ENCODE measurements around the gene TMEM147. TPM values are rescaled to one million over a fixed set of nuclear protein-coding genes. Genes with fewer than 3 reads are reported as not detected.

TMEM147 gene
- total RNA-seq, 1 donor from 2014 or later, result 53.9 TPM

- DNase-seq (ENCODE audit: low spot score), result no peak
- ATAC-seq, result no peak
- intact Hi-C loops (cut with DNase I), result loop anchor here (10.0 kb wide), 1 partner anchor 1186 kb away; no protein-coding TSS in a partner anchor
These were observed 13.2 kb downstream of the TMEM147 start for GRCh38 chr19:35558400-35559280.

GRCh38 chr19:35559281-35559659 lies 13.8 kb downstream of the TMEM147 start:
- no peak for DNase-seq (ENCODE audit: low spot score)
- no peak for ATAC-seq
- intact Hi-C loops (cut with DNase I), result loop anchor here (10.0 kb wide), 1 partner anchor 1186 kb away; no protein-coding TSS in a partner anchor

GRCh38 chr19:35559781-35560180 lies 14.4 kb downstream of the TMEM147 start:
- intact Hi-C loops (cut with DNase I), result loop anchor here (10.0 kb wide), 1 partner anchor 1185 kb away; no protein-coding TSS in a partner anchor
- DNase-seq (ENCODE audit: low spot score), result no peak
- ATAC-seq, result no peak

GRCh38 chr19:35560271-35560670 lies 14.8 kb downstream of the TMEM147 start:
- no peak for DNase-seq (ENCODE audit: low spot score)
- intact Hi-C loops (cut with DNase I), result no loop called here

GRCh38 chr19:35560677-35561076 lies 15.3 kb downstream of the TMEM147 start:
- intact Hi-C loops (cut with DNase I), result no loop called here
- DNase-seq (ENCODE audit: low spot score) (no peak), ATAC-seq (no peak)

More at GRCh38 chr19:35560271-35560670, 14.8 kb downstream of the TMEM147 start:
- no peak for ATAC-seq

GRCh38 chr19:35561436-35561835 lies 16.0 kb downstream of the TMEM147 start:
- ATAC-seq, result no peak
- intact Hi-C loops (cut with DNase I), result no loop called here
- no peak for DNase-seq (ENCODE audit: low spot score)

DNA sequence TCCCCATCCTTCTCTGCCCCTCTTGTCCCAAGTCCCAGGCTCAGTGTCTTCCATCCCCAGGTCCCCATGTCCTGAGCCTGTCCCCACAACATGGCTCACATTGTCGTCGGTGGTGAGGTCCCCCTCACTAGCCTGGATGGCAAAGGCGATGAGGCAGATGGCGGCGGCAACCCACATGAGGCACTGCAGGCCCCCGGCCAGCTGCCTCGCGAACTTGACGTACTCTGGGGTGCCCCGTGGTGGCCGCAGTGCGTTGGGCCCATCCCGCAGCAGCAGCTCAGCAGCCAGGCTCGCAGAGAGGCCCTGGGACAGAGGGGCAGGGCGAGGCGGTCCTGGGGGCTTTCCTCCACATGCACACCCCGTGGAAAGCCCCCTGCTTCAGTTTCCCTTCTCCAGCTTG lies 16.9 kb downstream of the TMEM147 start:
- no peak for ATAC-seq
- no peak for DNase-seq (ENCODE audit: low spot score)
- intact Hi-C loops (cut with DNase I), result no loop called here

DNA sequence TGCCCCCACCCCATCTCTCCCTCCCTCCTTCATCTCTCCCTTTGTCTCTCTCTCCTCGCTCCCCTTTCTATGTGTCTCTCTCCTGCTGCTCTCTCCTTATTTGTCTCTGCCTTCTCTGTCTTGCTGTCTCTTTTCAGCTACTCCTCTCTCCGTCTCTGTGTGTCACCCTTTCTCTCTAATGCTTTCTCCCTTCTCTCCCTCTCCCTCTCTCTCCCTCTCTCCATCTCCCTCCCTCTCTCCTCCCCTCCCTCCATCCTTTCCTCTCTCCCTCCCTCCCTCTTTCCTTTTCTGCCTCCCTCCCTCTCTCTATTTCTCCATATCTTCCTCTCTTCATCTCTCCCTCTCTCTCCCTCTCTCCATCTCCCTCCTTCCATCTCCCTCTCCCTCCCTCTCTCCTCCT lies 17.4 kb downstream of the TMEM147 start:
- DNase-seq (ENCODE audit: low spot score), result no peak
- ATAC-seq, result no peak
- intact Hi-C loops (cut with DNase I), result no loop called here

DNA sequence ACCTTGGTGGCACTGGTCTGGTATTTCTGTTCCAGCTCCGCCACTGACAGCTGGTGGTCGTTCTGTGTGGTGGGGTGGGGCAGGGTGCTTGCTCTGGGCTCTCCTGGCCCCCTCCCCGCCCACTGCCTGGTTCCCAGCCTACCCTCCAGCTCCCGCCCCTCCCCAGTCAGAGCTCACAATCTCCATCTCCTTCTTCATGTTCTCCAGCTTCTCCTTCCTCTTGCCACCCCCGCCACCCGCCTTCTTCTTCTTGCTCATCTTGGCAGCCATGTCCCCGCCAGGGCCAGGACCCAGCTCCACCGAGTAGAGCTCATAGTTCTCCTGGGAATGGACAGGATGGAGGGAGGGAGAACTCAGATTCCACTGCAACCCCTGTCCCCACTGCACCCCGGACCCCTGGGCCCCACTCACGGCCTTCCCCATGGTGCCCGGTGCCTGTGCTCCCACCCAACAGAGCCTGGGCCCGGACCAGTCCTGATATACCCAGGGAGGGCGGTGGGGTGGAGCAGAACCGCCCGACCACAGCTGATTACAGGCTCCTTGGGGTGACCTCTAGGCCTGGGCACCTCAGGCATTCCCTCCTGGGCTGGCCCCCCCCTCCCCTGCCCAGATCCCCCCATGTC lies 17.9 kb downstream of the TMEM147 start, which contains the start of gene ATP4A:
TSS of gene ATP4A (minus strand) at position 452 of the 623 bp plus-strand sequence. CDS start at position 423, 29 bp downstream.
- ATAC-seq, result no peak
- intact Hi-C loops (cut with DNase I), result no loop called here
- no peak for DNase-seq (ENCODE audit: low spot score)

GRCh38 chr19:35565016-35565856 lies 19.8 kb downstream of the TMEM147 start:
- ATAC-seq (no peak), DNase-seq (ENCODE audit: low spot score) (no peak)
- intact Hi-C loops (cut with DNase I), result no loop called here

GRCh38 chr19:35566738-35567137 lies 21.3 kb downstream of the TMEM147 start:
- DNase-seq (ENCODE audit: low spot score), result no peak
- ATAC-seq, result no peak
- intact Hi-C loops (cut with DNase I), result no loop called here

GRCh38 chr19:35569281-35569781 lies 23.9 kb downstream of the TMEM147 start:
- intact Hi-C loops (cut with DNase I), result no loop called here
- DNase-seq (ENCODE audit: low spot score) (no peak), ATAC-seq (no peak)

GRCh38 chr19:35571406-35571965 lies 26.1 kb downstream of the TMEM147 start:
- DNase-seq (ENCODE audit: low spot score), result no peak
- intact Hi-C loops (cut with DNase I), result no loop called here
- ATAC-seq, result no peak

GRCh38 chr19:35577918-35578317 lies 32.5 kb downstream of the TMEM147 start:
- intact Hi-C loops (cut with DNase I), result no loop called here
- DNase-seq (ENCODE audit: low spot score) (no peak), ATAC-seq (no peak)

DNA sequence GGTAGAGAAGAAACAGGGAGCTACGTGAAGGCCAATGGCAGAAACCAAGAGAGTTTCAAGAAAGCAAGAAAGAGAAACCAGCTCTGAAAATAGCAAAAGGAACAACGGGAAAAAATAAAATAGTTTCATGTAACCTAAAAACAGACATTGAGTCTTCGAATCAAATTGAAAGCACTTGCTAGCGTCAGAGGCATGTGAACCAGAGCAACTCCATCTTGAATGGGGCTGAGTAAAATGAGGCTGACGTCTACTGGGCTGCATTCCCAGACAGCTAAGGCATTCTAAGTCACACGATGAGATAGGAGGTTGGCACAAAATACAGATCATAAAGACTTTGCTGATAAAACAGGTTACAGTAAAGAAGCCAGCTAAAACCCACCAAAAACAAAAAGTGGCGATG lies 33.3 kb downstream of the TMEM147 start:
- intact Hi-C loops (cut with DNase I), result no loop called here
- DNase-seq (ENCODE audit: low spot score), result no peak
- no peak for ATAC-seq

- no peak for ATAC-seq
- intact Hi-C loops (cut with DNase I), result no loop called here
These were observed 37.3 kb downstream of the TMEM147 start for GRCh38 chr19:35582760-35583159.

GRCh38 chr19:35585848-35586247 lies 40.4 kb downstream of the TMEM147 start, which contains the start of gene PMIS2:
PMIS2 (plus strand) TSS chr19:35586173; CDS start chr19:35586260, 87 bp downstream.
- ATAC-seq, result no peak
- intact Hi-C loops (cut with DNase I), result no loop called here
- no peak for DNase-seq (ENCODE audit: low spot score)

More at GRCh38 chr19:35582760-35583159, 37.3 kb downstream of the TMEM147 start:
- DNase-seq (ENCODE audit: low spot score), result no peak

- ATAC-seq (no peak), DNase-seq (ENCODE audit: low spot score) (no peak)
- intact Hi-C loops (cut with DNase I), result no loop called here
These were observed 41.9 kb downstream of the TMEM147 start for GRCh38 chr19:35587321-35587720.

DNA sequence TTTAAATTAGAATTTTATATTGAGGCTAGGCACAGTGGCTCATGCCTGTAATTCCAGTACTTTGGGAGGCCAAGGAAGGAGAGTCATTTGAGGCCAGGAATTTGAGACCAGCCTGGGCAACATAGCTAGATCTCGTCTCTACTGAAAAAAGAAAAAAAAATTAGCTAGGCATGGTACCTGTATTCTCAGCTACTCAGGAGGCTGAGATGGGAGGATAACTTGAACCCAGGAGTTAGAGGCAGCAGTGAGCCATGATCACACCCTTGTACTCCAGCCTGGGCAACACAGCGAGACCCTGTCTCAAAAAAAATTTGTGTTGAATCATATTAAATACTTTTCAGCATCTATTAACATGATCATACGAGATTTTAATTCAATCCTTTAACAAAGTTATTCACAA lies 45.4 kb downstream of the TMEM147 start:
- intact Hi-C loops (cut with DNase I), result no loop called here
- no peak for DNase-seq (ENCODE audit: low spot score)
- no peak for ATAC-seq

All from sciatic nerve (tissue), 2 donors.